Epithelial cell of proximal tubule (primary cell): ENCODE results near the gene PLA2G2E. TPM values are rescaled to one million over a fixed set of nuclear protein-coding genes. Genes with fewer than 3 reads are reported as not detected.

Experiments
- DNase-seq: peaks from one replicate; pipeline ENCODE4 v3.0.0-alpha.2; 2011; ENCODE audit warnings: low read depth
- H3K4me3 ChIP-seq: 2 replicates; pipeline ENCODE4 v1.5.1; 2011; ENCODE audit warnings: low read depth, mild to moderate bottlenecking, low read length
- CTCF ChIP-seq: conservative IDR thresholded peaks from 2 replicates; pipeline ENCODE4 v1.5.1; 2012; ENCODE audit warnings: low read depth, mild to moderate bottlenecking, low read length
- total RNA-seq: library from RNA; depleted of rRNA; stranded (reverse); fragments of >200 nt; gene quantifications from 2 replicates; pipeline ENCODE4 v1.2.3, GENCODE V29; 2015

PLA2G2E gene
- total RNA-seq, 1 donor from 2014 or later = not detected

- TF ChIP-seq CTCF = no peak
- DNase-seq = no peak
- H3K4me3 ChIP-seq = no peak overlapping the region
These were observed 19.8 kb downstream of the PLA2G2E start for GRCh38 chr1:19903621-19904020.

GRCh38 chr1:19901653-19902052 lies 21.8 kb downstream of the PLA2G2E start:
- no peak overlapping the region for H3K4me3 ChIP-seq
- no peak for TF ChIP-seq CTCF
- DNase-seq = no peak

GRCh38 chr1:19894218-19894617 lies 29.2 kb downstream of the PLA2G2E start:
- H3K4me3 ChIP-seq = no peak overlapping the region
- no peak for TF ChIP-seq CTCF
- DNase-seq = no peak

- DNase-seq = no peak
- TF ChIP-seq CTCF = no peak
- no peak overlapping the region for H3K4me3 ChIP-seq
These were observed 29.7 kb downstream of the PLA2G2E start for GRCh38 chr1:19893687-19894086.

GRCh38 chr1:19892628-19893168 lies 30.7 kb downstream of the PLA2G2E start:
- no peak for TF ChIP-seq CTCF
- no peak for DNase-seq

GRCh38 chr1:19892129-19892528 lies 31.3 kb downstream of the PLA2G2E start:
- DNase-seq = no peak
- no peak overlapping the region for H3K4me3 ChIP-seq

More at GRCh38 chr1:19892628-19893168, 30.7 kb downstream of the PLA2G2E start:
- H3K4me3 ChIP-seq = no peak overlapping the region

More at GRCh38 chr1:19892129-19892528, 31.3 kb downstream of the PLA2G2E start:
- TF ChIP-seq CTCF = no peak
